GM12878 (cell line): ENCODE data around the gene FRS3. TPM values are rescaled to one million over a fixed set of nuclear protein-coding genes. Genes with fewer than 3 reads are reported as not detected.
"Not testable (repeated sequence)": the region's sequence is repeated elsewhere in the genome, so short reads cannot be mapped to it uniquely, and the experiment has no call there.

Source experiments
- ATAC-seq: fragments of 200-7000 bp; cut with Tn5 transposase; 3 replicates; pipeline ENCODE4 v1.9.1; 2020; ENCODE audit warnings: mild to moderate bottlenecking, moderate library complexity
- BruUV-seq: library from RNA; stranded (reverse); fragments of 400-500 nt; replicated peaks from 2 replicates; lab custom pipeline; 2021; lab: Mats Ljungman, UMichigan
- CTCF ChIA-PET: fragments of 300-600 bp; sonication (Branson Sonifier 250); formaldehyde crosslinking; extraction: SDS; loops from one replicate; lab custom pipeline; 2021; ENCODE audit warnings: inconsistent platforms; lab: Yijun Ruan, JAX
- POLR2A ChIA-PET: fragments of 350-600 bp; formaldehyde crosslinking; extraction: SDS; loops from one replicate; lab custom pipeline; 2021; ENCODE audit warnings: inconsistent platforms; lab: Charles Lee
- RAD21 ChIA-PET: fragments of 300-600 bp; sonication (Branson Sonifier 250); formaldehyde crosslinking; loops from one replicate; lab custom pipeline; 2023; ENCODE audit warnings: antibody characterized with exemption; ENCODE audit not compliant: unreplicated experiment; lab: Charles Lee
- SMC1A ChIA-PET: fragments of 300-600 bp; sonication (Branson Sonifier 250); formaldehyde crosslinking; loops from one replicate; lab custom pipeline; 2023; ENCODE audit not compliant: unreplicated experiment, uncharacterized antibody; lab: Charles Lee
- DNase-seq: peaks from one replicate; pipeline ENCODE4 v3.0.0-alpha.2; 2011; ENCODE audit warnings: low read depth, low spot score
- FAIRE-seq: peaks from 3 replicates; lab custom pipeline; 2011; peaks lifted over from hg19 to GRCh38; lab: Jason Lieb, UNC
- H2AFZ ChIP-seq: 2 replicates; pipeline ENCODE4 v1.6.0; 2011; ENCODE audit warnings: low read depth, low read length, control low read depth; ENCODE audit not compliant: control insufficient read depth
- H3K27ac ChIP-seq: 2 replicates; pipeline ENCODE4 v1.5.1; 2011; ENCODE audit warnings: control low read depth; ENCODE audit not compliant: control insufficient read depth, insufficient read depth
- H3K27me3 ChIP-seq, 2 experiments: replicated peaks in 1 of 2; 2 replicates each; pipeline versions ENCODE4 v1.6.0 to v1.6.1; 2011; ENCODE audit warnings: low read length in 1 of 2; ENCODE audit not compliant: control insufficient read depth in 2 of 2, insufficient read depth in 2 of 2
- H3K36me3 ChIP-seq, 2 experiments: 2 replicates each; pipeline ENCODE4 v1.5.1; 2011; ENCODE audit warnings: low read length in 1 of 2; ENCODE audit not compliant: control insufficient read depth in 2 of 2, insufficient read depth in 2 of 2
- H3K4me1 ChIP-seq: 2 replicates; pipeline ENCODE4 v1.6.1; 2011; ENCODE audit warnings: mild to moderate bottlenecking, low read length, moderate library complexity, mixed read lengths; ENCODE audit not compliant: control insufficient read depth, insufficient read depth
- H3K4me2 ChIP-seq: 2 replicates; pipeline ENCODE4 v1.6.0; 2011; ENCODE audit warnings: control low read depth; ENCODE audit not compliant: control insufficient read depth, insufficient read depth
- H3K4me3 ChIP-seq: fragments of 200-600 bp; sonication (generic); 2 replicates; pipeline ENCODE4 v1.5.1; 2016
- H3K79me2 ChIP-seq: 2 replicates; pipeline ENCODE4 v1.6.0; 2011; ENCODE audit warnings: low read length; ENCODE audit not compliant: control insufficient read depth, insufficient read depth
- H3K9ac ChIP-seq: 2 replicates; pipeline ENCODE4 v1.8.0; 2011; ENCODE audit warnings: low read length, control low read depth, mixed read lengths; ENCODE audit not compliant: control insufficient read depth, insufficient read depth
- H3K9me3 ChIP-seq: replicated peaks from 3 replicates; pipeline ENCODE4 v1.5.1; 2011; ENCODE audit warnings: mild to moderate bottlenecking, low read length; ENCODE audit not compliant: control insufficient read depth, insufficient read depth
- H4K20me1 ChIP-seq: 2 replicates; pipeline ENCODE4 v1.6.0; 2011; ENCODE audit not compliant: control insufficient read depth, insufficient read depth
- EGR1 ChIP-seq, 2 experiments: IDR thresholded peaks; 1 replicate in 1 of 2; 2 replicates in 1 of 2; pipeline ENCODE4 v1.6.1; 2011 to 2012; ENCODE audit warnings: low read depth in 2 of 2, low read length in 2 of 2, borderline replicate concordance in 1 of 2, mild to moderate bottlenecking in 1 of 2, moderate library complexity in 1 of 2
- HDAC6 ChIP-seq: fragments of 200-600 bp; sonication (generic); IDR thresholded peaks from one replicate; pipeline ENCODE4 v1.8.0; 2017; ENCODE audit warnings: antibody characterized with exemption; ENCODE audit not compliant: unreplicated experiment
- SREBF2 ChIP-seq: IDR thresholded peaks from 2 replicates; pipeline ENCODE4 v1.6.1; 2012; ENCODE audit warnings: mild to moderate bottlenecking, low read length
- WGBS: methylation state at CpG from one replicate; pipeline ENCODE4 v1.1.6; 2016; ENCODE audit warnings: low lambda C conversion rate; ENCODE audit not compliant: insufficient replicate concordance, insufficient coverage; ENCODE audit errors: missing lambda C conversion rate; 5-methylcytosine and 5-hydroxymethylcytosine counted together
- in situ Hi-C: fragments of 300-500 bp; cut with MboI; formaldehyde crosslinking; loops from 9 replicates; pipeline ENCODE4 v1.14.3; 2018; ENCODE audit warnings: mixed read lengths
- intact Hi-C: fragments of 100-400 bp; cut with micrococcal nuclease; formaldehyde crosslinking; loops from one replicate; pipeline ENCODE4 v1.14.2; 2022; ENCODE audit not compliant: unreplicated experiment
- polyA plus RNA-seq, 11 experiments: library from polyadenylated mRNA; depleted of rRNA in 4 of 11; unstranded in 6 of 11; stranded (reverse) in 5 of 11; fragments of >200 nt; fragmentation: Nextera tagmentation in 4 of 11; fragmentation: Illumina TruSeq in 1 of 11; extraction: Ambion mirVana in 4 of 11; extraction: Trizol in 1 of 11; gene quantifications; 1 replicate in 1 of 11; 2 replicates in 10 of 11; pipeline versions ENCODE4 v1.2.1 to v1.2.3, GENCODE V29; 2011 to 2016; ENCODE audit warnings: inconsistent platforms in 2 of 11, missing spikeins in 2 of 11, low read depth in 1 of 11
- total RNA-seq, 4 experiments: library from RNA; depleted of rRNA in 3 of 4; stranded (reverse); fragments of >200 nt in 3 of 4; fragmentation: Illumina TruSeq in 1 of 4; extraction: Trizol in 1 of 4; gene quantifications; 2 replicates each; pipeline versions ENCODE4 v1.2.1 to v1.2.3, GENCODE V29; 2013 to 2021

The FRS3 gene
- total and polyA plus RNA-seq, 10 of the 15 experiments (the other 5 are each of a cell fraction or from before 2014, with no cell fraction given): 0.05 to 3.4 (median 1.5) TPM

GRCh38 chr6:41813469-41813868, 33.8 kb upstream of the FRS3 start:
- H3K36me3 ChIP-seq: no peaks in the 10 kb centered on the region
- H3K4me1 ChIP-seq: no peaks in the 10 kb centered on the region
- no peak overlapping the region for H3K27ac ChIP-seq
- no peak overlapping the region for H3K4me2 ChIP-seq
- no peak for FAIRE-seq
- H2AFZ ChIP-seq: no peak overlapping the region
- intact Hi-C loops: no loop called here
- BruUV-seq: no TSS peak
- H3K27me3 ChIP-seq: no peaks in the 10 kb centered on the region
- no peak overlapping the region for H3K9ac ChIP-seq
- ChIA-PET POLR2A (interaction anchor here (0.6 to 0.9 kb wide), 2 partner anchors 10 to 171 kb away, joined by 3 read pairs; no protein-coding TSS in a partner anchor), CTCF (interaction anchor here (0.7 to 2.6 kb wide), 4 partner anchors 26 to 291 kb away, joined by 3 to 9 read pairs (median 4); partner anchors contain the start of gene TOMM6), RAD21 (no interaction called here), SMC1A (interaction anchor here (0.9 to 1.4 kb wide), 3 partner anchors 18 to 80 kb away, joined by 3 to 4 read pairs (median 3); no protein-coding TSS in a partner anchor)
- ATAC-seq: no peak
- no peaks in the 10 kb centered on the region for H3K9me3 ChIP-seq
- no peak for TF ChIP-seq EGR1 (IDR thresholded peaks at IDR 0.05; ENCODE audit: borderline replicate concordance in 1 of 2, low read depth in 2 of 2, low read length in 2 of 2)
- no peak for TF ChIP-seq SREBF2
- no peak for TF ChIP-seq HDAC6
- in situ Hi-C loops: no loop called here
- 90% methylated on average over 2 of the region's 2 CpGs for WGBS
- DNase-seq: no peak
- H3K4me3 ChIP-seq: no peak overlapping the region
- H4K20me1 ChIP-seq: no peaks in the 10 kb centered on the region
- no peaks in the 10 kb centered on the region for H3K79me2 ChIP-seq

- H2AFZ ChIP-seq, H3K36me3 ChIP-seq, ATAC-seq, POLR2A ChIA-PET, FAIRE-seq, H3K4me2 ChIP-seq, H4K20me1 ChIP-seq, in situ Hi-C loops, H3K9me3 ChIP-seq, CTCF ChIA-PET, H3K27ac ChIP-seq, SMC1A ChIA-PET, DNase-seq, H3K4me1 ChIP-seq, BruUV-seq, H3K79me2 ChIP-seq, H3K27me3 ChIP-seq, intact Hi-C loops, RAD21 ChIA-PET, H3K4me3 ChIP-seq, H3K9ac ChIP-seq: not testable (repeated sequence)
- WGBS: over 99% methylated on average over 13 of the region's 13 CpGs
These were observed 32.2 kb upstream of the FRS3 start for GRCh38 chr6:41811946-41812345.
